MM.1S (cell line): ENCODE data around the gene KIF5A.

Source experiments
- DNase-seq: peaks from one replicate; pipeline ENCODE4 v3.0.0-alpha.2; 2015
- H2AFZ ChIP-seq: fragments of 300-600 bp; sonication (generic); 2 replicates; pipeline ENCODE4 v1.6.0; 2016; ENCODE audit warnings: antibody characterized with exemption, low read length
- H3F3A ChIP-seq: fragments of 300-600 bp; sonication (generic); 2 replicates; pipeline ENCODE4 v1.6.1; 2016; ENCODE audit warnings: mild to moderate bottlenecking, antibody characterized with exemption, low read length, moderate library complexity, mixed read lengths; ENCODE audit not compliant: insufficient read depth
- H3K27ac ChIP-seq: fragments of 300-600 bp; sonication (generic); 2 replicates; pipeline ENCODE4 v1.5.1; 2016; ENCODE audit warnings: mild to moderate bottlenecking, low read length
- H3K27me3 ChIP-seq: fragments of 300-600 bp; sonication (generic); replicated peaks from 2 replicates; pipeline ENCODE4 v1.6.0; 2016; ENCODE audit warnings: low read length; ENCODE audit not compliant: insufficient read depth
- H3K36me3 ChIP-seq: fragments of 300-600 bp; sonication (generic); replicated peaks from 2 replicates; pipeline ENCODE4 v1.6.1; 2016; ENCODE audit warnings: mild to moderate bottlenecking, low read length, mixed read lengths; ENCODE audit not compliant: insufficient read depth
- H3K4me1 ChIP-seq: fragments of 300-600 bp; sonication (generic); 2 replicates; pipeline ENCODE4 v1.6.1; 2016; ENCODE audit warnings: low read length, mixed read lengths
- H3K4me2 ChIP-seq: fragments of 300-600 bp; sonication (generic); 2 replicates; pipeline ENCODE4 v1.6.0; 2016; ENCODE audit warnings: low read depth, low read length
- H3K4me3 ChIP-seq: fragments of 300-600 bp; sonication (generic); 2 replicates; pipeline ENCODE4 v1.5.1; 2016; ENCODE audit warnings: low read length, mixed read lengths
- H3K79me2 ChIP-seq: fragments of 300-600 bp; sonication (generic); 2 replicates; pipeline ENCODE4 v1.6.1; 2016; ENCODE audit warnings: mixed run types, low read length, mixed read lengths
- H3K9ac ChIP-seq: fragments of 300-600 bp; sonication (generic); 2 replicates; pipeline ENCODE4 v1.6.1; 2016; ENCODE audit warnings: low read length, mixed read lengths
- H3K9me2 ChIP-seq: fragments of 300-600 bp; sonication (generic); replicated peaks from 2 replicates; pipeline ENCODE4 v1.6.1; 2016; ENCODE audit warnings: mild to moderate bottlenecking, low read length, mixed read lengths; ENCODE audit not compliant: insufficient read depth
- H3K9me3 ChIP-seq: fragments of 300-600 bp; sonication (generic); replicated peaks from 2 replicates; pipeline ENCODE4 v1.6.1; 2016; ENCODE audit warnings: mild to moderate bottlenecking, low read length, mixed read lengths; ENCODE audit not compliant: insufficient read depth
- H4K20me1 ChIP-seq: fragments of 300-600 bp; sonication (generic); 2 replicates; pipeline ENCODE4 v1.6.1; 2016; ENCODE audit warnings: mild to moderate bottlenecking, low read length, moderate library complexity, mixed read lengths; ENCODE audit not compliant: insufficient read depth
- CTCF ChIP-seq: fragments of 300-600 bp; sonication (generic); IDR thresholded peaks from 2 replicates; pipeline ENCODE4 v1.5.1; 2016; ENCODE audit warnings: antibody characterized with exemption, low read length, mixed read lengths
- EZH2 ChIP-seq: fragments of 300-600 bp; sonication (generic); optimal IDR thresholded peaks from 2 replicates; pipeline ENCODE3; 2017; ENCODE audit warnings: low read depth, mild to moderate bottlenecking, antibody characterized with exemption, low read length, mixed read lengths
- EZH2phosphoT487 ChIP-seq: fragments of 300-600 bp; sonication (generic); IDR thresholded peaks from 2 replicates; pipeline ENCODE4 v1.6.1; 2018; ENCODE audit warnings: antibody characterized with exemption, low read length

Gene KIF5A

GRCh38 chr12:57632958-57633840 is 83.4 kb downstream of the KIF5A start, which contains the start of gene B4GALNT1:
Gene B4GALNT1 (minus strand): TSS chr12:57633201. CDS start chr12:57632132, 1,069 bp downstream.
- no peaks in the 10 kb centered on the region for H3K27me3 ChIP-seq
- H3K9me2 ChIP-seq: no peaks in the 10 kb centered on the region
- DNase-seq: peak; percentile 74
- H3K4me2 ChIP-seq: peak within 1 kb of the TSS; percentile 90
- H3K9me3 ChIP-seq: no peaks in the 10 kb centered on the region
- H3K9ac ChIP-seq: peak within 1 kb of the TSS; percentile 82
- H2AFZ ChIP-seq: peak within 1 kb of the TSS; percentile 97
- H3F3A ChIP-seq: no peaks in the 10 kb centered on the region
- H4K20me1 ChIP-seq: no peaks in the 10 kb centered on the region
- H3K27ac ChIP-seq: no peak within 1 kb of the TSS
- H3K36me3 ChIP-seq: no peaks in the 10 kb centered on the region
- H3K4me3 ChIP-seq: peak within 1 kb of the TSS; percentile 96
- H3K4me1 ChIP-seq: peaks cover 11% of the 10 kb centered on the region; the same call in 1 of the 2 replicates
- H3K79me2 ChIP-seq: peaks cover 10% of the 10 kb centered on the region; the same call in 1 of the 2 replicates
- TF ChIP-seq EZH2: no peak
- peak; percentile 84 for TF ChIP-seq CTCF
- no peak for TF ChIP-seq EZH2phosphoT487
